ELR (cell line): ENCODE data around the gene MYH14.

Source experiments
- DNase-seq: peaks from one replicate; pipeline ENCODE4 v3.0.0-alpha.2; 2015; ENCODE audit warnings: low read depth

MYH14 gene

DNA sequence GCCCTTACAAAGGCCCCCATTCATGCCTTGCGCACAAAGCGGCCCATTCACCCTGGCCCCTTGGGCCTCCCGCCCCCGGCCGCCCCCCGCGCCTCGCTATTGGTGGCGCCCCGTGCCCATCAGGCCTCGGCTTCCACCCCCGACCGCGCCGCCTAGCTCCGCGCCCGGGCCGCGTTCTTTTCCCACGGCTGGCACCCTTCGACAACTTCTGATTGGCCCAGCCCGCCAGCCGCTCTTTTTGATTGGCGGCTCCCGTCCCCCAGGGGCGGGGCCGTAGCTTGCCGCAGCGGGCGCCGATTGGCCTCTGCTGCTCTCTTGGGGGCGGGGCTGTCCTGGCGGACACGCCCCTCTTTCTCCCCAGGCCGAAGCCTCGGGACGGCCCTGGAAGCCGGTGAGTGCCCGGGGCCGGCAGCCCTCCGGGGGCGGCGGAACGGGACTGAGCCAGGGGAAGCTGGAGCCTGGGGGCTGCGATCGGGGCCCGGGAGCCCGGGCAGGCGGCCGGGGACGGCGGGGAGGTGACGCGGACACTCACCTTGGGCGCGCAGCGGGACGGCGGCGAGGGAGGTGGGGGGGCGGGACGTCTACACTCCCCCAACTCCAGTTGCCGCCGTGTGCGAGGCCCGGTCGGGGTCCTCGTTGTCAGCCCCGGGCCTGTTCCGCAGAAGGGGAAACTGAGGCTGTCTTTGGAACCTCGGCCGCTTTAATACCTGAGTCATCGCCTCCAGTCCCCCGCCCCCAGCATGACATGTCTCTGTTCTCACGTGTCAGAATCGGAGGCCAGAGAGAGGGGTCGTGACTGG lies at the start of gene MYH14:
Gene MYH14, plus strand, starts transcription at position 342 of the 800 bp plus-strand sequence. CDS start 6,744 bp downstream, outside the sequence.
- no peak for DNase-seq

DNA sequence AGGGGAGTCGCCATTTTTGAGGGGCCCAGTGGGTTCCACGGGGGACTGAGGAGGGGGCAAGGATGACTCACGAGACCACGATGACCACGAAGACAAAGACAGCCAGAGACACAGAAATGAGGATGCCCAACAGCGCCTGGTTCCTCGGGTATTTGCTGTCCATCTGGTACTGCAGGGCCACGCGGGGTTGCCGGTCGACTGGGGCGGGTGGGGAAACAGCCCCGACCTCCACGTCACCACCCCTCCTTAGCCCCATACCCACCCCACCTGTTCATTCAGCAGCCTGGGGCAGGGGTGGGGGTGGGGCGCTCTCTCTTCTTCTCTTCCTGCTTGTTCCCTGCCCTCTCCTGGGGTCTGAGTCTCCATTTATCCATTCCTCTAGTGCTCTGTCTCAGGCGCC lies 48.9 kb upstream of the MYH14 start:
- DNase-seq = no peak

DNA sequence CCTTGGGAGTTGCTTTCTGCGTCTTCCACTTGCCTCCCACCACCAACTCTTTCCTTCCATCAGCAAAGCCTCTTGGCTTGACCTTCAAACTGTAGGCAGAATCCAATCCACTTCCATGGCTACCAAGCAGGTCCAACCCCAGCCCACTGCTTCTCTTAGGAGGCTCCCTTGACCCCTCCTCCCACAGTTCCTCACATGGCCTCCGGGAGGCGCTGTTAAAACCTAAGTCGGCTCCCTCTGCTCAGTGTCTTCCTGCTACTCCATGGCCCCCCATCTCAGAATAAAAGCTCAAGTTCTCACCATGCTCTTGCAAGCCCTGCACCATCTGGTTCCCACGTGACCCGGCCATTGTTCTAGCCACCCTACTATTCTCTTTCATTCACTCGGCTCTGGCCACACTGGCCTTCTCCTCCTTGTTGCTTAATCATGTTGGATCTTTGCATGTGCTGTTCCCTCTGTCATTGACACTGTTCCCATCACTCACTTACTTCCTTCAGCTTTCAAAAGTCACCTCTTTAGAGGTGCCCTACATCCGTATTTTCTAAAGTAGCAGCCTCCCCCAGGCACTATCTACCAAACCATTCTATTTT lies 47.8 kb upstream of the MYH14 start:
- DNase-seq = no peak

DNA sequence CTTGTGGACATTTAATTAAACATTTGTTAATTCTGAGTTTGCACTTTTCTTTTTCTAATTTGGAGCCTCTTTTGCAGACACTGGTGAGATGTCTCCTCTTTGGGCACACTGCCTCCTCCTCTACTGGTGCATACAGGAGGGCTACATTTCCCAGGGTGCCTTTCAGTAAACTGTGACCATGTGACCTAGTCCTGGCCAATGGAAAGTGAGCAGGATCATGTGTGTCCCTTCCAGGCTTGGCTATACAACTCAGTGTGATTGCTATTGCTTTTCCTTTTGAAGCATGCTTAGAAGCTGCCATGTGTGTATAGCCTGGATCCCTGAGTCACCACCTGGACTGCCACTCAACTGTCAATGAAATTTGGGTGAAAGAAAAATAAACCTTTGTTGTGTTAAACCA lies 44.8 kb upstream of the MYH14 start:
- DNase-seq = no peak

DNA sequence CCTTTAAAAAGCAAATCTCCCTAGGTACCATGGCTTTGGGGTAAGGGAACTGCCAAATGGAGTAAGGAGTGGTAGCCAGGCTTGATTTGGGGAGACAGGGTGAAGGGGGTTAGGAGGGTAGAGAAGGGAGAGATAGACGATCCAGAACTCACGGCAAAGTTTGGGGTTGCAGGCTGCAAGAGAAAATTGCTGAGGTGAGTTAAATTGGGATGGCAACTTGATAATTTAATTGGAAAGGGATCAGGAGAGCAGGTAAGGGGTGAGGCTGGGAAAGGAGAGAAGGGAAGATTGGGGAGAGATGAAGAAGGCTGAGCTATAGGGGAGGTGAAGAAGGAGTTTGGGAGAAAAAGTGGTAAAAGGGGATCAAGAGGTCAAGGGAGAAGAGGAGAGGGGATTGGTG lies 44.3 kb upstream of the MYH14 start:
- no peak for DNase-seq

DNA sequence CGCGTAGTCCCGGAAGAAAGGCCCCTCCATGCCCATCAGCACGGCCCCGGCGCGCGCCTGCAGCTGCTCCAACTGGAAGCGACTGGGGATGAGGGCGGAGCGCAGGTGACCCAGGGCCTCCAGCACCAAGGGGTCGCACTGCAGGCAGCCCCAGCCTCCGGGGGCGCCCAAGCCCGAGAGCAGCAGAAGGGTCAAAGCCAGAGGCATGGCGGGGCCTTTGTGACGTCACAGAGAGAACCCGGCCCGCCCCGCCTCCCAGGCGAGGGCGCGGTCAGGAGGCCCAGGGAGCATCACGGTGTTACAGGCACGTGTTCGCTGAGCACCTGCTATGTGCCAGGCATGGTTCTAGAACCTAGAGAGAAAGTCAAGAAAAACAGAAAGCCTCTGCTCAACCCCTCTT lies 40.4 kb upstream of the MYH14 start, which contains the start of gene IZUMO2:
Gene IZUMO2, minus strand, starts transcription at position 294 of the 400 bp plus-strand sequence. Its CDS starts 87 bp downstream, at position 207.
- no peak for DNase-seq

DNA sequence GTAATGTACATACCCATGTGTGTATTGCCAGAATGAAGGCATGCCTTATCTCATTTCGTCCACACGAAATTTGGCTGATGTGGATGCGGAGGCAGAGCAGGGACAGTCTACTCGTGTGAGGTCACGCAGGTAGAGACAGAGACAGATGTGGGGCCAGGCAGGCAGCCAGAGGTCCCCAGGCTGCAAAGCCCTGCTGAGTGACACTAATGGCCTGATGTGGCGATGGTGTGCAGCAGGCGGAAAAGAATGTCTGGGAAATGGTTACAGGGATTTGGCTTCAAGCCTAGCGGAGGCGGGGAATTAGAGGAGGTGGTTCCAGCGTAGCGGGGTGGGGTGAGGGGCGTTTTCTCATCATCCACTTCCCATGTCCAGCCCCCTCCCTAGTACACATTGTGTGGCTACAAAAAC lies 36.1 kb upstream of the MYH14 start:
- DNase-seq = no peak

DNA sequence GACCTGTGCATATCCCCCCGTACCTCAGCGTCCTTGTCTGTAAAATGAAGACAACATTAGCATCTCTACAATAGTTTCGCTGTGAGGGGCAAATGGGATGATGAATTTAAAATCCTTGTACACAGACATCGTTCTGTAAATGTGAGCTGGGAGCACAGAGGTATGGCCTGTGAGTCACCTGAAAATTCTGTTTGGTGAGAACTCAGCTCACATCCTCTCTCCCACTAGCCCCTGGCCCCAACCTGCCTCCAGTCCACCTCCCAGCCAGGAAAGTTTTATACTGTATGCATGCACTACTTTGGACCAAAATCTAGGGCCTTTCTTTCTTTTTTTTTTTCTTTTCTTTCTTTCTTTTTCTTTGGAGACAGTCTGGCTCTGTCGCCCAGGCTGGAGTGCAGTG lies 31.7 kb upstream of the MYH14 start:
- DNase-seq = no peak

DNA sequence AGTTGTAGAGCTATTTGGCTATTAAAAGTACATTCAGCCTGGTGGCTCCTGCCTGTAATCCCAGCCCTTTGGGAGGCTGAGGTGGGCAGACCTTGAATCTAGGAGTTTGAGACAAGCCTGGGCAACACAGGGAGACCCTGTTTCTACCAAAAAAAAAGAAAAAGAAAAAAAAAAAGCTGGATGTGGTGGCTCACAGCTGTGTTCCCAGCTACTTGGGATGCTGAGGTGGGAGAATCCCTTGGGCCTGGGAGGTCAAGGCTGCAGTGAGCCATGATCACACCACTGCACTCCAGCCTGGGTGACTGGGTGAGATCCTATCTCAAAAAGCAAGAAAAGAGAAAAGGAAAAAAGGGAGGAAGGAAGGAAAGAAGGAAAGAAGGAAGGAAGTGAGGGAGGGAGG lies 30.7 kb upstream of the MYH14 start:
- DNase-seq = no peak

DNA sequence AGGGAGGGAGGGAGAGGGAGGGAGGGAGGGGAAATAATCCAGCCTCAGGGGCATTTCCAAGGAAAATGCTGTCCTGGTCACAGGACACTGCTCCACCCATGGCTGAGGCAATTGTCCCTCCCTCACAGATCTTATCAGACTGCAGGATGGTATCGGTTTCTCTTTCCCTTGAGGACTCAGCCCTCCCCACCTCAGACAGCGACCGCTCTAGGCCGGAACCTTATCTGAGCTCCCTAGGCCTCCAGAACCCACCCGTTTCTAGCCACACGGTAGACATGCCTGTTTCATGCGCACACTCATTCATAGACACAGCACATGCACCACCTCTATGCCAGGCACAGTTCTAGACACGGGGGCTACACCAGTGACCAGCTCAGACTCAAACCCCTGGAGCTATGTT lies 30.3 kb upstream of the MYH14 start:
- no peak for DNase-seq

DNA sequence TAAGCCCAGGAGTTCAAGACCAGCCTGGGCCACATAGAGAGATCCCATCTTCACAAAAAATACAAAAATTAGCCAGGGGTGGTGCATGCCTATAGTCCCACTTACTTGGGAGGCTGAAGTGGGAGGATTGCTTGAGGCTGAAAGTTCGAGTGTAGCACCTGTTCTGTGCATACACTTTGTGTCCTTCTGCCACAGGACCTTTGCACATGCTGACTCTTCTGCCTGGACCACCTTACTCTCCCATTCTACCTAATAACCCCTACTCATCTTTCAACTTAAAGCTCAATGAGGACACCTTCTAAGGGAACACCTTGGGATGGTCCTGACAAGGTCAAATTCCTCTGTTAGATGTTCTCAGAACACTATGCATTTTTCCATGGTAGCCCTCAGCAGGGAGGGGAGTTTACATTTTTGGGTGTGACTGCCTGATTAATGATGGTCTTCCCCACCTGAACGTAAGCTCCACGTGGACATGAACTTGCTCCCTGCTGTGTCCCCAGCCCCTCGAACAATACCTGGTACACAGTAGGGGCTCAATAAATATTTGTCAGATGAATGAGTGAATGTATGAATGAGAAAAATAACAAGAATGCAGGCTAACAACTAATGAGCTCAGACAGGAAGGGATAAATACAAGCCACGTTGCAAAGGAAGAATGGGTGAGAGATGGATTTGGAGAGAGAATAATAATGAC lies 29.2 kb upstream of the MYH14 start:
- no peak for DNase-seq

DNA sequence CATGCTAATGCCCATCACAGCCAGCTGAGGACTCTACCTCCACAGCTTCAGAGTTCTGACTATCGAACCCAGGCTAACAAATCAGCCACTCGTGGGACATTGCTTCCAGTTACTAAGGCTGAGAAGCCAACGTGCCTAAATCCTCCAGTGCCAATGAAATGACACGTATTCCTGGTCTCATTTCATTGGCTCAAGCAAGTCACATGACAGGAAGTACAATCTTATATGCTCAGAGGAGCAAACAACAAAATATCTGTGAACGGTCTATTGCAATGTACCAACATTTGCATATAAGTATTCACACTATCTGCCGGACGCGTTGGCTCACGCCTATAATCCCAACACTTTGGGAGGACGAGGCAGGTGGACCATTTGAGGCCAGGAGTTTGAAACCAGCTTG lies 27.5 kb upstream of the MYH14 start:
- no peak for DNase-seq

DNA sequence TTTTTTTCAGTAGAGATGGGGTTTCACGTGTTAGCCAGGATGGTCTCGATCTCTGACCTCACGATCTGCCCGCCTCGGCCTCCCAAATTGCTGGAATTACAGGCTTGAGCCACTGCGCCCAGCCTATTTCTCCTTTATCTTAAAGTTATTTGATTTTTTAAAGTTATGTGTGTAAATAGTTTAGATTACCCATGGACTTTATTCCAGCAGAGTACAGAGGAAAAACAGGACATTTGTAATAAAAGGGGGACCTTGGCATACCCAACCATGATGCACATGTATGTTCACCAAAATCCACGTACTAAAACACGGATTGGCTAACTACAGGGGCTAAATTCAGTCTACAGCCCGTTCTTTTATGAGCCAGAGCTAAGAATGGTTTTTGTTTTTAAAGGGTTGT lies 26.6 kb upstream of the MYH14 start:
- DNase-seq = no peak

DNA sequence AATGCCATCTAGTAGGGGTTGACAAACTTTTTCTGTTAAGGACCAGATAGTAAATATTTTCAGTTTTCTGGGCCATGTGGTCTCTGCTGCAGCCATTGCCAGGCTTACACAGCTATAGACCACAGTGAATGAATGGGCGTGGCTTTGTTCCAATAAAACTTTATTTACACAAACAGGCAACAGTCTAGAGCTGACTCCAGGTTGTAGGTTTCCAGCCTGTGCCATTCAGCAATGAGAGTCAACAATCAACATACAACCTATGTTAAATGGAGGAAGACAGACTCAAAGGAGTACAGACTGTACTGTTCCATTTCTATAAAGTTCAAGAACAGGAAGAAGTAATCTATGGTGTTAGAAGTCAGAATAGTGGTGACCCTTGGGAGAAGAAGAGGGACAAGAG lies 25.1 kb upstream of the MYH14 start:
- DNase-seq = no peak

DNA sequence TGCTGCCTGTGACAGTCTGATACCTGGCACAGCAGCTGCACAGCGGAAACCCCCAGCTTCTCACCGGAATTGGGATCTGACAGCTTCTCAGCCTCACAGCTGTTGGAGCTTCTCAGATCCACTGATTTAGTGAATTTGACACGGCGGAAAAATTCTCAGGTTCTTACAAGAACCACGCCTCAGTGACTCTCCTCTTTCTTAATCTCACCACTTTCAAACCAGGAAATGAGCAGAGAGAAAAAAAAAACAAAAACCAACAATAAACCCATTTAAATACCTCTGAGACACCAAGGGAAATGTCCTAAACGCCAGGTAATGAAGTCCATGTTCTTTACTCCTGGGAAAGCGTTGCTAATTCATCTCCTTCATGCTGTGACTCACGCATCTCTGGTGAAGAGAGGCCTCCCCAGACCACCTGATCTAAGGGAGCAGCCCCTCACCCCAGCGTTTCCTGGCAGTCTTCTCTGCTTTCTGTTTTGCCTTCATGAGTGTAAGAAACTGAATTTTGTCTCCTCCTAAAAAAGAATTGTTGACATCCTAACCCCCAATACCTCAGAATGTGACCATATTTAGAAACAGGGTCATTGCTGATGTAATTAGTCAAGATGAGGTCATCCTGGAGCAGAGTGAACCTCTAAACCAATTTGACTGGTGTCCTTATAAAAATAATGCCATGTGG lies 24.4 kb upstream of the MYH14 start:
- DNase-seq = no peak

DNA sequence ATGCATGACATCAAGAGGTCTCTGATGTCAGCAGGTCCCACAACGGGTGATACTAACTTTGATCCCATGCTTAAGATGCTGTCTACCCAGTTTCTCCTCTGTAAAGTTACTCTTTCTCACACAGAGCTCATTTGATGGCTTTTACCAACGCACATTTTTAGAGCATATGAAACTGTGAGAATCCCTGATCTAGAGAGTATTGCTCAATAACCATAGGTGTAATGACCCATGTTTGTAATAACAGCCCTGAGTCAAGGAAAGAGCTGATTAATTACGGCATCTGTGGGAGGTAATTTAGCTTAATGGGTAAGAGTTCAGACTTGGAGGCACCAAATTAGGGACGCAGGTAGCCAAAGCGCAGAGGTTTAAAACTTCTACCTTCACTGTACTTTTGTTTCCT lies 22.3 kb upstream of the MYH14 start:
- DNase-seq = no peak

DNA sequence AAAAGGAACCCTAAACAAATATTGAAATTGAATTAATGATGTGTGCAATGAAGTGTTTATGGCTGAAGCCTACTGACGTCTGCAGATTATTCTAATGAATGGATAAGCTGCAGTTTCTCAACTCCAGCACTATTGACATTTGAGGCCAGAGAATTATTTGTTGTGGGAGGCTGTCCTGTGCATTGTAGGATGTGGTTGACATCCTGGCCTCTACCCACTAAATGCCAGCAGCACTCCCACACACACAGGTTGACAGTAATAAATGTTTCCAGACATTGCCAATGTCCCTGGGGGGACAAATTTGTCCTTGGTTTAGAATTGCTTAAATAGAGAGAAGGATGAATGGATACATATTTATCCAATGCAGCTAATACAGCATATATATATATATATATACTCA lies 19.2 kb upstream of the MYH14 start:
- no peak for DNase-seq

DNA sequence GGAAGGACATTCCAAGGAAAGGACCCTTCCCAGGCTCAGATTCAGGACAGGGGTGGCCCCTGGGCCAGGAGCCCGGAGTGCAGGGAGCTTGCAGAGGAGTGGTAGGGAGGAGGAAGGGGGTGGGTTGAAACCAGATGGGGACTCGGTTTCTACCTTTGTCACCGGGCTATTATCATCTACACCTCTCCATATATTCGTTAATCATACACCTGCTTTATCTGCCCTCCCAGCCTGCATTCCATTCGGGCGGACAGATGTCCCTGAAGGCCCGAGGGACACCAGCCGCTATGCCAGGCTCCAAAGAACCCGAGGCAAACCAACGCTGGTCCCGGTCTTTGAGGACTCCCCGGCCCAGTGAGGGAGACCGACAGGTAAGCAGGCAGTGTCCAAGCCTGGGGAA lies 15.5 kb upstream of the MYH14 start:
- DNase-seq = no peak

DNA sequence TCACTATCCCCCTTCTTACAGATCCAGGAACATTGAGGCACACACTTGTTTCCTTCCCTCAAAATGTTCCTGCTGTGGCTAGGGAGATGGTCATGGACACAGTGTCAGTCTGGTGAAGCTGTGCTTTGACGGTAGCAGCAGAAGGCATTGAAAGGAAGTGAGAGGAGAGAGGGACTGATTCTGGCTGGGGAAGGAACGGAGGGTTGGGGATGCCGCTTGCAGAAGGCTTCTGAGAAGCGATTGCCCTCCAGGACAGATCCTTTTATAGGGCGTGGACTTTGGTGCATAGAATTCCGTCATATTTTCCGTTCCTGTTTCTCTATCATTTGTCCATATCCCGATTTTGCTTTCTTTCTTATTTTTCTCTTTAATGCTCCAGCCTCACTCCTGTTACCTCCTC lies 14.1 kb upstream of the MYH14 start:
- no peak for DNase-seq

DNA sequence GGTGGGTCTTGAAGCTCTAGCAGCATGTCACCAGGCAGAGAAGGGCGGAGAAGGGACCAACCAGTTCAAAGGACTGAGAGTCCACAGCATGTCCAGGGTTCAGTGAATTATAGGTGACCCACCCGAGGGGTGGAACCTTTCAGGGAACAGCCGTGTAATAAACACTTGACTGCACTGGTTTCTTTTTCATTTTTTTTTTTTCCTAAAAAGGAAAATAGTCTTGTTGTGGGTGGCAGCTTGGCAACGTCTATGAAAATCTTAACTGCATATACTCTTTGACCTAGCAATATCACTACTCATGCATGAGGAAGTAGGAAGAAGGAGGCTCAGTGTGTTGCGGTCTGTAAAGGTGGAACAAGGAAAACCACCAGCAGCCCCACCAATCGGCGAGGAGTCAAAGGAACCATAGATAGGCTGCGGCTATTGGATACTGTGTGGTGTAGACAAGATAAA lies 13.0 kb upstream of the MYH14 start:
- DNase-seq = no peak

DNA sequence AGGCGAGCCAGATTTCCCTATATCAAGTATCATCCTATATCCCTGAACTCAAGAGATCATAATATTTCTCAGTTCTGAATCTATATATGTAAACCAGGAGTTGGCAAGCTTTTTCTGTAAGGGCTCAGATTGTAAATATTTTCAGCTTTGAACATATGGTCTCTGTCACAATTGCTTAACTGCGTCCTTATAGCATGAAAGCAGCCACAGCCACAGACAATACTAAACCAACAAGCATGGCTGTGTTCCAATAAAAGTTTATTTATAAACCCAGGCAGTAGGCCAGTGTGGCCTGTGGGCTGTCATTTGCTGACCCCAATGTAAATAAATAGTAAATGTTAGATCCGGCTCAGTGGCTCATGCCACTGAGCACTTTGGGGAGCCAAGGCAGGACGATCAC lies 12.2 kb upstream of the MYH14 start:
- no peak for DNase-seq

DNA sequence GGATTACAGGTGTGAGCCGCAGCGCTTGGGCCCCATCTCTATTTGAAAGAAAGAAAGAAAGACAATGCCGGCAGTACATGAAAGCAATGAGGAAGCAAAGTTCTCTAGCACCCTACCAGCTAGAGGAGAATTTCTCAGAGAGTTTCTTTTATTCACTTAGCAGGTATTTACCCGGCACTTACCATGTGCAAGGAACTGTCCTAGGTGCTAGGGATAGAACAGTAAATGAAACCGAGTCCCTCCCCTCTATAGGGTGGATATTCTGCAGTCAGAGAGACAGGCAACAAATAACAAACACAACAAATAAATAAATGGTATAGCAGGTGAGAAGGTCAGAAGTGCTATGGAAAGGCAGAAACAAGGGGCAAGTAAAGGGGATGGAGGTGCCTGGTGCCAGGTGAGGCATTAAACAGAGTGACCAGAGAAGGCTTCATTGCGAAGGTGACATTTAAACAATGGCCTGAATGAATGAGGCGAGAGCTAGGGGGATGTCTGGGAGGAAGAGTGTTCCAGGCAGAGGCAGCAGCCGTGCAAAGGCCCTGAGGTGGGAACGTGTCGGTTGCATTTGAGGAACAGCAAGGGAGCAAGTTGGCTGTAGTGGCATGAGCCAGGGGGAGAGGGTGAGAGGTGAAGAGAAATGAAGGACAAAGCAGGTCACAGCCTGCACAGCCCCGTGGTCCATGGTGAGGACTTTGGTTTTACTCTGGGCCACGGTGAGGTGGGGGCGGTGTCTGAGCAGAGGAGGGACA lies 10.8 kb upstream of the MYH14 start:
- DNase-seq = no peak
